Esophagus squamous epithelium (tissue), 4 donors: ENCODE measurements around the gene NKD1.

ENCODE experiments used
- CTCF ChIP-seq, 6 experiments: fragments of 450-650 bp in 4 of 6; fragments of 200-600 bp in 2 of 6; sonication (generic) in 2 of 6; IDR thresholded peaks; one replicate each; pipeline ENCODE4 v1.5.1; 2016 to 2019; ENCODE audit warnings: antibody characterized with exemption in 6 of 6, mild to moderate bottlenecking in 4 of 6, moderate library complexity in 4 of 6
- POLR2A ChIP-seq, 4 donors: fragments of 450-650 bp; IDR thresholded peaks; one replicate each; pipeline ENCODE4 v1.6.1; 2017; ENCODE audit warnings: antibody characterized with exemption in 4 of 4, mild to moderate bottlenecking in 4 of 4, moderate library complexity in 3 of 4

DNA sequence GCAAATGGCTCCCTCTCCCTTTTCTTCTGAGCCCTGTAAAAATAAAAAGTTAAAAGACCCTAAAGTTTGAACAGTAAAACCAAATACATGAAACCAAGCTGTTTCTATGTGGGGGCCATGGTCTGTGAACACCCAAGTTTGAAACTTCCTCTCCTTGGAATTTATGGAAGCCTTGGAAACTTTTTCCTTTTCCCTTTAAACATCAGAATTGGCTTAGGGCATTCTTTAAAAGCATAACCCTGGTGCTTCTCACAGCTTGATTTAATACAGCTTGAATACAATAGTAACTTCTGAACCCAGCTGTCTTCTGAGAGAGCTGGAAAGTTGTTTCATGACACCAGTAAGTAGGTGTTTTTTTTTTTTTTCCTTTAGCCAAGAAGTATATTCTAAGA, 26.5 kb downstream of the NKD1 start:
- TF ChIP-seq CTCF (IDR thresholded peaks at IDR 0.05) (no peak), POLR2A (IDR thresholded peaks at IDR 0.05) (no peak)
